DMS79 treated with DMSO at 0.1 percent for 48 hours (cell line): ENCODE results near the gene SUGP1.

Experiments used
- DNase-seq: peaks from one replicate; lab custom pipeline; 2025; lab: John Stamatoyannopoulos, UW

The SUGP1 gene

DNA sequence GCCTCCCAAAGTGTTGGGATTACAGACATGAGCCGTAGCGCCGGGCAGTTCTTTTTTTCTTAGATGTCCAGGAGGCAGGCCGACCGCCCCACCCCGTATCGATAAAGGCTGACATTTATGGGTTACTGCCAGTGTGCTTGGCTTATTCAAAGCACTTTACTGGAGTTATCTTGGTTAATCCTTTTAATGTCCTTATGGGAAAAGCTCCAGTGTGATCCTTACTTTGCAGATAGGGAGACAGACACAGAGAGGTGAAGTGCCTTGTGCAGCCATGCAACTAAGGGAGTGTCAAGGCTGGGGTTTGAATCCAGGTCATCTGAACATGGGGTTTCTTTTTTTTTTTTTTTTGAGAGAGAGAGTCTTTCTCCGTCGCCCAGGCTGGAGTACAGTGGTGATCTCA lies 89.3 kb downstream of the SUGP1 start:
- DNase-seq: no peak

DNA sequence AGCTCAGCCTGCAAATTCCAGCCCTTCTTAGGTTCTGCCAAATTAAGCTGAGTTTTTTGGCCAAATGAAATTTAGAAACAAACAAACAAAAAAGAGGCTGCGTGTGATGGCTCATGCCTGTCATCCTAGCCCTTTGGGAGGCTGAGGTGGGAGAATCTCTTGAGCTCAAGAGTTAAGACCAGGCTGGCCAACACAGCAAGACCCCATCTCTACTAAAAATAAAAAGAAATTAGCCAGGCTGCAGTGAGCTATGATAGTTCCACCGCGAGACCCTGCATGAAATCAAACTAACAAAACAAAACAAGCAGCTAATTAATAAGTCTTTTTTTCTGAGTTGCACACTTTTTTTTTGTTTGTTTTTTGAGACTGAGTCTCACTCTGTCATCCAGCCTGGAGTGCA lies 90.6 kb downstream of the SUGP1 start:
- no peak for DNase-seq

DNA sequence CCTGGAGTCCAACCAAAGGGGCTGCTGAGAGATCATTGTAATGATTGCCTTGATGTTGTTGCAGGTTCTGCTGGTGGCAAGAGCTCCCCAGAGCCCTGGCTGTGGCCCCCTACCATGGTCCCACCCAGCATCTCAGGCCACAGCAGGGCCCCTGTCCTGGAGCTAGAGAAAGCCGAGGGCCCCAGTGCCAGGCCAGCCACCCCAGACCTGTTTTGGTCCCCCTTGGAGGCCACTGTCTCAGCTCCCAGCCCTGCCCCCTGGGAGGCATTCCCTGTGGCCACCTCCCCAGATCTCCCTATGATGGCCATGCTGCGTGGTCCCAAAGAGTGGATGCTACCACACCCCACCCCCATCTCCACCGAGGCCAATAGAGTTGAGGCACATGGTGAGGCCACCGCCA lies 93.1 kb downstream of the SUGP1 start:
- no peak for DNase-seq

- no peak for DNase-seq
Measured at GRCh38 chr19:19226663-19227062, 93.6 kb downstream of the SUGP1 start.

DNA sequence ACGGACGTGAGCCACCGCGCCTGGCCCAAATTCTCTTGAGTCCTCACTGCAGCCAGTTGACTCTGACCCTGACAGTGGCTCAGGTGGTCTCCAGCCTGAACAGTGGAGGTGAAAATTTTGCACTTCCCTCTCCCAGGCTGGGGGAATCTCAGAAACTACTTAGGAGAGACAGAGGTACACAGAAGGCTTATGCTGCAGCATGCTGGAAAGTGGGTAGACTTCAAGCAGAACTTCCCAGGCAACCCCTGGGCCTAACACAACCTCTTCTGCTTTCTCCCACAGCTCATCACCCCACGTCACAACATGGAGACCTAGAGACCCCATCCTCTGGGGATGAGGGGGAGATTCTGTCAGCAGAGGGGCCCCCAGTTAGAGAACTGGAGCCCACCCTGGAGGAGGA lies 94.1 kb downstream of the SUGP1 start:
- no peak for DNase-seq
